HCT116 (cell line): Measurements from ENCODE around the gene PAX9.

ENCODE experiments used
- CTCF ChIP-seq, 3 experiments: fragments of 200-600 bp in 1 of 3; sonication (generic) in 1 of 3; IDR thresholded peaks in 2 of 3; conservative IDR thresholded peaks in 1 of 3; 2 replicates each; pipeline ENCODE4 v1.5.1; 2012 to 2017; ENCODE audit warnings: low read depth in 2 of 3, low read length in 2 of 3, antibody characterized with exemption in 1 of 3, borderline replicate concordance in 1 of 3, control low read depth in 1 of 3, mild to moderate bottlenecking in 1 of 3, mixed read lengths in 1 of 3, mixed run types in 1 of 3, moderate library complexity in 1 of 3; ENCODE audit not compliant: insufficient read depth in 1 of 3
- EZH2 ChIP-seq: fragments of 200-600 bp; sonication (generic); IDR thresholded peaks from 2 replicates; pipeline ENCODE4 v1.6.1; 2017; ENCODE audit warnings: antibody characterized with exemption, mixed run types
- JUND ChIP-seq: IDR thresholded peaks from 2 replicates; pipeline ENCODE4 v1.6.1; 2012
- POLR2A ChIP-seq: IDR thresholded peaks from 2 replicates; pipeline ENCODE4 v1.7.0; 2011; ENCODE audit warnings: borderline replicate concordance; ENCODE audit not compliant: insufficient read depth, insufficient read length; ENCODE audit errors: extremely low read depth
- POLR2AphosphoS5 ChIP-seq: IDR thresholded peaks from 2 replicates; pipeline ENCODE4 v1.6.1; 2011; ENCODE audit warnings: mild to moderate bottlenecking, low read depth, low read length, moderate library complexity
- RAD21 ChIP-seq: IDR thresholded peaks from 2 replicates; pipeline ENCODE4 v1.6.1; 2012; ENCODE audit warnings: low read depth, mild to moderate bottlenecking
- SRF ChIP-seq: IDR thresholded peaks from 2 replicates; pipeline ENCODE4 v1.6.1; 2012; ENCODE audit warnings: low read depth

- TF ChIP-seq POLR2AphosphoS5, result no peak
- no peak for TF ChIP-seq POLR2A
- no peak for TF ChIP-seq SRF
- TF ChIP-seq CTCF (IDR thresholded peaks at IDR 0.05 in 2 of 3, conservative IDR thresholded peaks at IDR 0.05 in 1 of 3; ENCODE audit: borderline replicate concordance in 1 of 3, insufficient read depth in 1 of 3, low read depth in 2 of 3, low read length in 2 of 3), result no peak
- TF ChIP-seq EZH2, result no peak
- TF ChIP-seq RAD21, result no peak
- no peak for TF ChIP-seq JUND
These were observed 41.8 kb upstream of the PAX9 start for GRCh38 chr14:36619853-36620252.
